Hepatocyte (in vitro differentiated cells): ENCODE results near the gene DENND1A.

Experiments used
- EZH2 ChIP-seq: fragments of 200-600 bp; sonication (generic); IDR thresholded peaks from 2 replicates; pipeline ENCODE4 v1.6.1; 2016; ENCODE audit warnings: antibody characterized with exemption, mild to moderate bottlenecking, borderline replicate concordance
- EZH2phosphoT487 ChIP-seq: fragments of 200-600 bp; sonication (generic); IDR thresholded peaks from one replicate; pipeline ENCODE4 v1.6.1; 2018; ENCODE audit warnings: antibody characterized with exemption, mild to moderate bottlenecking, low read depth, moderate library complexity; ENCODE audit not compliant: unreplicated experiment, severe bottlenecking
- TF ChIP-seq, protein P1 (sequence below): fragments of 200-600 bp; sonication (generic); IDR thresholded peaks from 2 replicates; pipeline ENCODE4 v1.5.1; 2016; ENCODE audit warnings: antibody characterized with exemption, mild to moderate bottlenecking; ENCODE audit not compliant: poor library complexity

- TF ChIP-seq, protein P1, sequence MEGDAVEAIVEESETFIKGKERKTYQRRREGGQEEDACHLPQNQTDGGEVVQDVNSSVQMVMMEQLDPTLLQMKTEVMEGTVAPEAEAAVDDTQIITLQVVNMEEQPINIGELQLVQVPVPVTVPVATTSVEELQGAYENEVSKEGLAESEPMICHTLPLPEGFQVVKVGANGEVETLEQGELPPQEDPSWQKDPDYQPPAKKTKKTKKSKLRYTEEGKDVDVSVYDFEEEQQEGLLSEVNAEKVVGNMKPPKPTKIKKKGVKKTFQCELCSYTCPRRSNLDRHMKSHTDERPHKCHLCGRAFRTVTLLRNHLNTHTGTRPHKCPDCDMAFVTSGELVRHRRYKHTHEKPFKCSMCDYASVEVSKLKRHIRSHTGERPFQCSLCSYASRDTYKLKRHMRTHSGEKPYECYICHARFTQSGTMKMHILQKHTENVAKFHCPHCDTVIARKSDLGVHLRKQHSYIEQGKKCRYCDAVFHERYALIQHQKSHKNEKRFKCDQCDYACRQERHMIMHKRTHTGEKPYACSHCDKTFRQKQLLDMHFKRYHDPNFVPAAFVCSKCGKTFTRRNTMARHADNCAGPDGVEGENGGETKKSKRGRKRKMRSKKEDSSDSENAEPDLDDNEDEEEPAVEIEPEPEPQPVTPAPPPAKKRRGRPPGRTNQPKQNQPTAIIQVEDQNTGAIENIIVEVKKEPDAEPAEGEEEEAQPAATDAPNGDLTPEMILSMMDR, result no peak
- TF ChIP-seq EZH2 (no peak), EZH2phosphoT487 (no peak)
Observed at GRCh38 chr9:123662057-123662776, 267.7 kb downstream of the DENND1A start.
